K562 (cell line): ENCODE data around the gene ATIC.

Experiments
- BHLHE40 ChIP-seq: IDR thresholded peaks from 2 replicates; pipeline ENCODE4 v1.6.1; 2011; ENCODE audit warnings: low read length, improper control_type of control experiment
- CTCF ChIP-seq, 3 experiments: IDR thresholded peaks in 2 of 3; conservative IDR thresholded peaks in 1 of 3; 2 replicates each; pipeline ENCODE4 v1.5.1; 2011 to 2012; ENCODE audit warnings: low read length in 3 of 3, mild to moderate bottlenecking in 3 of 3, control low read depth in 2 of 3, improper control_type of control experiment in 1 of 3, inconsistent platforms in 1 of 3, low read depth in 1 of 3, mixed read lengths in 1 of 3, moderate library complexity in 1 of 3; ENCODE audit not compliant: insufficient read depth in 2 of 3
- POLR2A ChIP-seq: fragments of 450-650 bp; conservative IDR thresholded peaks from 2 replicates; pipeline ENCODE4 v1.6.1; 2016
- POLR2AphosphoS5 ChIP-seq: IDR thresholded peaks from 2 replicates; pipeline ENCODE4 v1.6.1; 2011; ENCODE audit warnings: mild to moderate bottlenecking, low read depth, low read length, moderate library complexity; ENCODE audit not compliant: control insufficient read depth, insufficient read depth
- TF ChIP-seq, protein P1 (sequence below): fragments of 450-650 bp; formaldehyde crosslinking; conservative IDR thresholded peaks from 2 replicates; pipeline ENCODE4 v1.4.0; 2022; ENCODE audit warnings: mild to moderate bottlenecking, missing genetic modification characterization
- TF ChIP-seq, protein P2 (sequence below): sonication (generic); formaldehyde crosslinking; IDR thresholded peaks from 2 replicates; pipeline ENCODE4 v1.8.0; 2022; ENCODE audit warnings: missing genetic modification reagents, mild to moderate bottlenecking, borderline replicate concordance

- TF ChIP-seq CTCF (IDR thresholded peaks at IDR 0.05 in 2 of 3, conservative IDR thresholded peaks at IDR 0.05 in 1 of 3; ENCODE audit: insufficient read depth in 2 of 3, low read depth in 1 of 3, low read length in 3 of 3), result no peak
- TF ChIP-seq, protein P1, sequence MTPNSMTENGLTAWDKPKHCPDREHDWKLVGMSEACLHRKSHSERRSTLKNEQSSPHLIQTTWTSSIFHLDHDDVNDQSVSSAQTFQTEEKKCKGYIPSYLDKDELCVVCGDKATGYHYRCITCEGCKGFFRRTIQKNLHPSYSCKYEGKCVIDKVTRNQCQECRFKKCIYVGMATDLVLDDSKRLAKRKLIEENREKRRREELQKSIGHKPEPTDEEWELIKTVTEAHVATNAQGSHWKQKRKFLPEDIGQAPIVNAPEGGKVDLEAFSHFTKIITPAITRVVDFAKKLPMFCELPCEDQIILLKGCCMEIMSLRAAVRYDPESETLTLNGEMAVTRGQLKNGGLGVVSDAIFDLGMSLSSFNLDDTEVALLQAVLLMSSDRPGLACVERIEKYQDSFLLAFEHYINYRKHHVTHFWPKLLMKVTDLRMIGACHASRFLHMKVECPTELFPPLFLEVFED (CRISPR knock-in tag), result no peak
- no peak for TF ChIP-seq POLR2A
- TF ChIP-seq, protein P2, sequence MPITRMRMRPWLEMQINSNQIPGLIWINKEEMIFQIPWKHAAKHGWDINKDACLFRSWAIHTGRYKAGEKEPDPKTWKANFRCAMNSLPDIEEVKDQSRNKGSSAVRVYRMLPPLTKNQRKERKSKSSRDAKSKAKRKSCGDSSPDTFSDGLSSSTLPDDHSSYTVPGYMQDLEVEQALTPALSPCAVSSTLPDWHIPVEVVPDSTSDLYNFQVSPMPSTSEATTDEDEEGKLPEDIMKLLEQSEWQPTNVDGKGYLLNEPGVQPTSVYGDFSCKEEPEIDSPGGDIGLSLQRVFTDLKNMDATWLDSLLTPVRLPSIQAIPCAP (CRISPR knock-in tag), result no peak
- no peak for TF ChIP-seq POLR2AphosphoS5
- no peak for TF ChIP-seq BHLHE40
Observed at GRCh38 chr2:215356334-215356947, 44.6 kb downstream of the ATIC start.
